GM18909 (cell line): Measurements from ENCODE around the gene PCBD1.

ENCODE experiments used
- ATAC-seq: cut with Tn5 transposase; IDR thresholded peaks from one replicate; pipeline ENCODE4 v1.9.1; 2021; ENCODE audit warnings: mild to moderate bottlenecking; ENCODE audit not compliant: unreplicated experiment, poor library complexity

PCBD1 gene

DNA sequence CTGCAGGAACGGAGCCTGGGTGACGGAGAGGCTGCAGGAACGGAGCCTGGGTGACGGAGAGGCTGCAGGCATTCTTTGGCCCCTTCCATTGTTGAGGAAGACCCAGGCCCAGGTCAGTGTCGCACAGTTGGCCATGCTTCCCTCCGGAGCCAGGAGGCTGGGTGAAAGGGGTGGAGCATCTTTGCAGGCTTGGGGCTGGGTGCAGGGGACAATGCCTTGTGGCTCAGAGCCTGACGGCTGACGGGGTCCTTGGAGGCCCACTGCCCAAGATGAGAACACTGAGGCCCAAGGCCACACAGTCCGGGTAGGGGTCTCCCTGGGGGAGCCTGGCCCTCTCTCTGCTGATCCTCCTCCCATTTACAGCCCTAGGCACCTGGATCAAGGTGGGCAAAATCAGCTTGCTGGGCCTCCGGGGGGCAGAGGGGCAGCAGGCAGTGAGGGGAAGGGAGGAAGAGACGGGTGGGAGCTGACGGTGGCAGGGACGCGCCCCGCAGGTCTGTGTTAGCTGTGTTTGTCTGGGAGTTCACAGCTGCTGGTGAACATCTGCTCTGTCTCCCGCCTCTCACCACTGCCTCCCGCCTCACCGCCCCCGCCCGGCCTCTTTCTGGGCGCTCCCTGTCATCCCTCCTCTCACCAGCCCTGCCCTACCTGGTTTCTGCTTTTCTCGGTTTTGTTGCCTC lies 30.6 kb upstream of the PCBD1 start:
- no peak for ATAC-seq

DNA sequence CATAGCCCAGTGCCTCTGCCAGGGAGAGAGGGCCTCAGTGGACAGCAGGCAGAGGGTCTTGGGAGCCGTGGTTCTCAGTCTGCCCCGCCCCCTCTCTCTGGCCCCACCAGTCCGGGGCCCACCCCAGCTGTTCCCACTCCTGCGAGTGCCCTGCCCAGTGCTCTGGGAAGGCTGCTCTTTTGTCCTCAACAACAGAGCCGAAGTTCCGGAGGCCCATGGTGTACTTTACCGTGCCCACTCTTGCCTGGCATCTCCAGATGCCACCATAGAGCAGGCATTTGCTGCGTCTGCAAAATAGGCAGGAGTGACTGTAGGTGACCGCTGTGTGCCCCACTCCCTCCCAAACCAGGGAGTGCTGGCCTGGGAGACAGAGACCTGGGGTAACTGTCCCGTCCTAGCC lies 29.3 kb upstream of the PCBD1 start:
- ATAC-seq, result no peak

DNA sequence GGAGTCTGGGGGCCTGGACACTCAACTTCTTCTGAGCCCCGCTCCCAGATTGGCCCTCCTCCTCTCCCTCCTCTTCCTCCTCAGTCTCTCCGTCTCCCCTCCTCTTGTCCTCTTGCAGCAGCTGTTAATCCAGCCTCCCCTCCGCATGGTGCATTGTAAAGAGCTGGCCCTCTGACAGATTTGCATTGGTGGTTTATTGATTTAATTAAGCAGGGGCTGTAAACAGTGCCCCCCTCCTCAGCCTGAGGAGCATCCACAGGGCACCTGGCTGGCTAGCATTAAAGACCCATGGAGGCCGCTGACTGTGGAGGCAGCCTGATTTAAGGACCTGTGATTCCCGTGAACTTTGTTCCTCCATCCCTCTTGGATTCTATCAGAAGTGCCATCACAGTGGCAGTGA lies 28.9 kb upstream of the PCBD1 start:
- ATAC-seq, result no peak

DNA sequence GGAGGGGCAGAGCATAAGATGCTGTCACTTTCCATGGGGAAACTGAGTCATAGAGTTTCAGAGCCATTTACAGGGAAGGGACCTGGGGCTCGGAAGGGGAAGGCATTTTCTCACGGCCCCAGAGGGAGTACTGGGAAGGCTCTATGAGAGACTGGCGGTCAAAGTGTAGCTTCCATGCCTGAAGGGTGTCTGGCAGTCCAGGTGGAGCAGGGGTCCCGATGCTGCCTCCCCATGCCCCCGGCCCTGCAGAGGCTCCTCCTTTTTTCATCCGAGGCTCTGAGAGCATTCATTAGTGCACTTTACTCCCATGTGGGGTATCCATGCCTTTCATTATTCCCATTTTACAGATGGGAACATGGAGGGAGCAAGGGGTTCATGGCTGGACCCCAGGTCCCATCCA lies 27.9 kb upstream of the PCBD1 start:
- ATAC-seq, result no peak

DNA sequence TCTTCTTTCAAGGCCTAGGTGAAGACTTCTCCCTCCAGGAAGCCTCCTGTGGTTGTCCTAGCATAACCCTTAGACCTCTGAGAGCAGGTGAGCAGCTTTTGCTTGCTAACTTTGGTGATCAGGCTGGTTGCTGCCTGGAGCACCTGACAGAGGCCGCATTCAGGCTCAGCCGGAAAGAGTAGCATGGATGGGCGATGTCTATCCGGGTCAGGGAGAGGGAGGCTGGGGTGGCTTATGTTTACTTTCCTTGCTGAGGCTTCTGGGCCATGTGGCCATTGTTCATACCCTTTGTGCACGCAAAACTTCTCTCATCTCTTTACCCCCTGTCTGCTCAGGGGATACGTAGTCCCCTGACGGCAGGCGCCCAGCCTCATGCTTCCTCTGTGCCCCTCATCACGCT lies 27.4 kb upstream of the PCBD1 start:
- no peak for ATAC-seq

DNA sequence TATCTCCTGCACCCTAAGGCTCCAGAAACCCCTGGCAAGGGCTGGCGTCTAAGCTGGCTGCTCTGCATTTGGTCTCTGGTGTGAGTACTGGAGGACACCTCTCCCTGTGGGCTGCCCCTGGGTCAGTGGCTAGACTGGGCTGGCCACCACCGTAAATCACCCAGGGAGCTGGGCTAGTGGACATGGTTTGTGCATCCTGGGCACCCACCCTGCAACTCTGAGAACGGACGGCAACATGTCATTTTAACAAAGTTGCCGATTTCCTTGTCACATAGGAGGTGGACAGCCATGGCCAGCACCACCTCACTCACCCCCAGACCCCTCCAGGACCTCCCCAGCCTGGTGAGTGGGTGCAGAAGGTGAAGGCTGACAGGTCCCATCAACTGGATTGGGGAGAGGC lies 26.8 kb upstream of the PCBD1 start:
- no peak for ATAC-seq

DNA sequence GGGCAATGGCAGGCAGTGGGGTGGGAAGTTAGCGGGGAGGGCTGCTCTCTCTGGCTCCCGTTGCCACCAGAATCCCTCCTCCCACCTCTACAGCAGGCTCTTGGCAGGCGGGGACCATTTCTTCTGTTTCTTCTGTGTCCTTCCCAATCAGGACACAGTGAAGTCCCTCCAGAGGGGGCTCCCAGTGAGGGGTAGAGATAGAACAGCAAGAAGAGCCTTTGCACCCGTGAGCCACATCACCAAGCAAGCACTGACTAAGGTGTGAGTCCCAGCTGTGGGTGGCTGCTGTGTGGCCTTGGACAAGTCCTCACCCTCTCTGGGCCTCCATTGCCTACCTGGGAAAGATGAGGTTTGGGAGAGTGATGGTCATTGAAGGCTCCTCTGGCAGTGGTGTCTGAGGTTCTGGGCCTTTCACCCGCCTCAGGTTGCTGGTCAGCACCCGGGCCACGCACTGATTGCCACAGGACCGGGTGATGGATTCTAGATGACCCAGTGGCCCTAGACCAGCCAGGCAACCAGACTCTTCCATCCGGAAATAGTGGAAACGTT lies 26.0 kb upstream of the PCBD1 start:
- ATAC-seq, result no peak

DNA sequence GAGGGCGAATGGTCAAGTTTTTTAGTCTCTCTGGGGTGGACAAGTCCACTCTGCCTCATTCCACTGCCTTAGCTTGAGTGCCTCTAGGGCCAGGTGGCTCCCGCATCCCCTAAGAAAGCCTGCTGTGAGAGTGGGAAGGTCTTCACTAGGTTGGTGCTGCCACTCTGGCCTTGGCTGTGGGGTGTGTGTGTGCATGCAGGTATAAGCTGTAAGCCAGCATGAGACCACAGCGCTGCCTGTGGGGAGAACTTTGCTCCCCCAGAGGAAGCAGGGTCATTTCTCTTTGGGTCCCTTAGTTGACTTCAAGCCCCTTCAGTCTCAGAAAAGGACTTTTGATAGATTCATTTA lies 25.5 kb upstream of the PCBD1 start:
- ATAC-seq, result no peak

DNA sequence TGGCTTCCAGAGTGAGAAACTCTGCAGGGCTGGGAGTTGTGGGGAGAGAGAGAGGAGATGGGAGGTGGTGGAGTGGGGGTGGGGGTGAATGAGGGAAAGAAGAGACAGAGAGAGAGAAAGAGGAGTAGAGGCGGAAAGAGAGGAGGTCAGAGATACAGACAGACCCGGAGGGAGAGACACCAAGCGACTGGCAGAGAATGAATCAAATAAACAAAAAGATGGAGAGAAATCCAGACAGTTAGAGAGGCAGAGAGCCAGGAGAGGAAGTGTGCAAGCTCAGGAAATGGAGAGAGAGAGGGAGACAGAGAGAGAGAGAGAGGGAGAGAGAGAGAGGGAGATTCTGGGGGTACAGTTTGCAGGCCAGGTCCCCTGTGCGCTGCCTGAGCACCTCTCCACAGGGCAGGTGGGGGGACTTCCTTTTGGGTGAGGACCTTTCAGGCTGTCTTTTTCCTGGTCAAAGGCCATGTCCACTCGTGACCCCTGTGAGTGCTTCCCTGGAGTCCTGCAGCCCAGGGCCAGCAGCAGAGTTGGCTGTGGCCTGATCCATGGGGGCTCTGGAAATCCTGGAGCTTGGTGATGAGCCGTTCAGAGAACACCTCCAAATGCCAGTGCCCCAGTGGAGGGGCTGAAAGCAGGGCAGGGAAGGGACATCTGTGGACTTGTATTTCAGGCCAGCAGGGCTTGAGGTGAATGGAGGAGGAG lies 25.0 kb upstream of the PCBD1 start:
- ATAC-seq, result no peak

DNA sequence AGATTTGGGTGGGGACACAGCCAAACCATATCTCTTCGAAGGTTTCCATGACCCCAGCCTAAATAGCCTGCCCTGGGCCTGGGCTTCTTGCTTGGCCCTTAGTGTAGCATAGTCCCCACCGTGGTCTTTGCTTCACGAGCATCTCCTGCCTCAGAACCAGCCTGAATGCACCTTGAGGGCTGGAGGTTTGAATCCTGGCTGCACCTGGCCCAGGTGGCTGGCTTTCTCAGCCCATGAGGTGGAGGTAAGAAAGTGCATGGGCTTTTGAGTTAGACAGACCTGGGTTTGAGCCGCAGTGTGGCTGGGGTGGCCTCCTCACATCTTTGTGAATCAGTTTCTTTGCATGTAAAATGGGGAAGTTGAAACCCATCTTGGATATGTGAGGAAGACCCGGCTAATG lies 24.2 kb upstream of the PCBD1 start:
- ATAC-seq, result no peak

DNA sequence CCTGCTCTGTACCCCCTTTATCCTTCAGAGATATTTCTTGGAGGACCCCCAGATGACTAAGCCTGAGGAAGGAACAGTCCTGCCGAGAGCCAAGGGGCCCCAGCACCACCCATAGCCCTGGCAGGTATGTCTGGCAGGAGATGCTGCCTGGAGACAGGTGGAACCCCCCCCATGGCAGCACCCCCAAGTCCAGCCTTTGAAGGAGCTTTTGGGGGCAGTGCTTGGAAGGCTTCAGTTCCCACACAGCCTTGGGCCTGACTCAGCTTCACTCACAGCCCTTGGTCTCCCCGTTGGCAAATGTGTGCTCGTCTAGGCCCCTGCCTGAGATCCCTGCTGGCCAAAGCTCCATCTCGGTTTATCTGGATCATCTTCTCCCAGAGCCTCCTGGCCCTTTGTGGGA lies 23.0 kb upstream of the PCBD1 start:
- no peak for ATAC-seq

DNA sequence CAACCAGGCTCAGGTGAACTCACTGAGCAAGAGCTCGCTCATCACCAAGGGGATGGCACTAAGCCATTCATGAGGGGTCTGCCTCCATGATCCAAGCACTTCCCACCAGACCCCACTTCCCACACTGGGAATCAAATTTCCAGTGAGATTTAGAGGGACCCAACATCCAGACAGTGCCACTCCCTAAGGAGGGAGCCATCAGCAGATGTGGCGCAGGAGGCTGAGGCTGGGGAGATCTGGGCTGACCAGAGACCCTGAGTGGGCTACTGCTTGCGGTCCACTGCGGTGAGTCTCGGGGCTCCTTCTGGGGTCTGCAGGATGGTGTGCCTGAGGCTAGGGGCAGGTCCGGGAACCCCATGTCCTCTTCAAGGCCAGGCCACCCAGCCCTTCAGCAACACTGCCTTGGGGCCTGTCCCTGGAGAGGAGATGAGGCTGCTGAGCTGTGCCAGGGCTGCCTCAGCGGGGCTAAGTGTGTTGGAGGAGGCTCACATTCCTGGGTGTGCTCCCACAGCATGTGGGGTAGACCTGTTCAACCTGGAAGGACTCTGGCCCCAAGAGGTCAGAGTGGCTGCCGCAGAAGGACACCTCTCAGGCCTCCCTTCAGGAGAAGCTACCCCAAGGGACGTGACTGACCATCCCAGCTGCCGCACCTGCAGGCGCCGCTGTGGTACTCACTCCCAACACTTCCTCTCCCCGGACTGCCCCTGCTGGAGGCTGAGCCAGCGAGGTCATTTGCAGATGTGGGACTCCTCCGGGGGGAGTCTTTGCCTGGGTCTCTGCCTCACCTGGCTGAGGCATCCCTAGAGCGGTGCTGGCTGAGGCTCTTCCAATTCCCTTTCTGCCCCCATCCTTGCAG lies 22.3 kb upstream of the PCBD1 start:
- ATAC-seq, result no peak

DNA sequence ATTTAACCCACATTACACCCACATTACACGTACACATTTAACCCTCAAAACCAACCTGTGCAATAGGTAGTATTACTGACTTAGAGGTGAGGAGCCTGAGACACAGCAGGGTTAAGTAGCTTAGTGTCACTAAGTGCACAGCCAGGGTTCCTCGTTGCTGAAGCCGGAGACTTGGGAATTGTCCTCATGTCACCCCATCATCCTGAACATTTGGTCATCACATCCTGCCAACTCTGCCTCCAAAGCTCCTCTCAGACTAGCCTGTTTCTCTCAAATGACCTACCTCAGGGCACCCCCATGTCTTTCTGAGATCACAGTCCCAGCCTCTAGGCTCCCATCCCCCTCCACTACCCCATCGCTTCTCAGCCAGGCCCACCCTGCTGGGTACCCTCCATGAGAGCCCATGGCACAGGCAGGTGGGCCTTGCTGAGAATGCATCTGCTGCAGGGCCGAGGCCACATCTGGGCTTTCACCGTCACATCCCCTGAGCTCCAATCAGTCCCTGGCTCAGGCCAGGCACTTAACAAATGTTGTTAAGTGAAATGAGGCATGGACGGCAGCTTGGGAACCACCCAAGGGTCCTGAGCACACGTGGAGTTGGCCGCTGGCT lies 21.1 kb upstream of the PCBD1 start:
- ATAC-seq, result no peak

DNA sequence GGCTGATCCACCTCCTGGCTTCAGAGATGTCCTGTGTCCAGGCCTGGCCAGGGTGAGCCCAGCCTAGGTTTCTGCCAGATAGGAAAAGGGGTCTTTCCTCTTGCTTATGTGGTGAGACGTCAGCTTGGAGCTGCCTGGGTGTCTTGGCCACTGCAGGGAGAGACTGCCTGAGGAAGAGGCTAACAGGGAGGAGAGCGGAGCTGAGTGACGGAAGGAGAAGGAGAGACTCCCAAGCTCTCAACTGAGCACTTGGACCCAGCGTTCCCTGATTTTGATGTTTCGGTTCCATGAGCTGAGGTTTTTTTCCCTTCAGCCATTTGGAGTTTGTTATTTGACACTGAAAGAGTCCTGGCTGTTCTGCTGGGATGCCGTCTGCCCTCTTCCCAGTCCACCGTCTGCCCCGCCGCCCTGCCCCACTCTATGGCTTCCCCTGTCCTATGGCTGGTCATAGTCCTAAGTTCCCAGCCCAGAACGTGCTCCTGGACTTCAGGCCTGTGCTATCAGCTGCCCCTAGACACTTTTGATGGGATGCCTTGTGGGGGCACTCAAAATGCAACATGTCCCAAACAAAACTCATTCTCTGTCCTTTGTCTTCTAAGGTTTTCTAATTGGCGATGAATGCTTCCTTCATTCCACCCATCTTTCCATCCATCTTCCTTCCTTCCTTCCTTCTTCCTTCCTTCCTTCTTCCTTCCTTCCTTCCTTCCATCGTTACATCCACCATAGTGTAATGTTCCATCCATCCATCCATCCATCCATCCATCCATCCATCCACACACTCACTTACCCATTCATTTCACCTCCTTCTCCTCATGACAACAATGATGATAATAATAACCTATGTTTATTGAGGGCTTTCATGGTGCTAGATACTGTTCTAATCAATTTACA lies 20.3 kb upstream of the PCBD1 start:
- ATAC-seq, result no peak

DNA sequence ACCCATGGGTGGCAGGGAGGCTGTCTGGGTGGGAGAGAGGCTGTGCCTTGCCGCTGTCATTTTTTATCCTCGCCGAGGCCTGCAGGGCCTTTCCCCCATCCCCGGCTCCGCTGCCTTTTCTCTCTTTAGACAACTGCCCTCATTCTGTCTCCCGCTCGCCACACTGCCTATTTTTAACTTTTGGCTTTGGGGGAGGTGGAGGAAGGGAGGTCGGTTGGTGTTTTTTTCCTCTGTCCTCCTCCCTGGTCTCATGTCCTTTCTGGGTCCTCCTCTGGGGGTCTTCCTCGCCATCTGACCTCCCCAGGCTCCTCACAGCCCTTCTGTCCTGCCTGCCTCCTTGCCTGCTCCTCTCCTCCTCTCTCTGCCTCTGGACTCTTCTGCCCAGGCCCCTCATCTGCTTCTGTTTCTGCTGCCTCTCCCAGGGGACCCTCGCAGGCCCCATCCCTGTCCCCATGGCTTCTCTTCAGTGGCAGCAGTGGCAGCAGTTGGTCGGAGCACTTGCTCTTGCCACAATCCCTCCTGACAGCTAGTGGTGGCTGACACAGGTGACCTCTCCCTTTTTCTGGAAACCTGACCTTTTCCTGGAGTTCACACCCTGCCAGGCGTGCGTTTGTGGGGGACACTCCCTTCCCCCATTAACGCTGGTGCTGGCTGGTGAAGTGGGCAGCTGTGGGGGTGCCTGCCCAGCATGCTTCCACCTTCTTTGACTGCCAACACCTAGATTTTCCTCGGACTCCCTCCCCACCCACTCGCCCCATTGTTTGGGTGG lies 19.5 kb upstream of the PCBD1 start:
- no peak for ATAC-seq

DNA sequence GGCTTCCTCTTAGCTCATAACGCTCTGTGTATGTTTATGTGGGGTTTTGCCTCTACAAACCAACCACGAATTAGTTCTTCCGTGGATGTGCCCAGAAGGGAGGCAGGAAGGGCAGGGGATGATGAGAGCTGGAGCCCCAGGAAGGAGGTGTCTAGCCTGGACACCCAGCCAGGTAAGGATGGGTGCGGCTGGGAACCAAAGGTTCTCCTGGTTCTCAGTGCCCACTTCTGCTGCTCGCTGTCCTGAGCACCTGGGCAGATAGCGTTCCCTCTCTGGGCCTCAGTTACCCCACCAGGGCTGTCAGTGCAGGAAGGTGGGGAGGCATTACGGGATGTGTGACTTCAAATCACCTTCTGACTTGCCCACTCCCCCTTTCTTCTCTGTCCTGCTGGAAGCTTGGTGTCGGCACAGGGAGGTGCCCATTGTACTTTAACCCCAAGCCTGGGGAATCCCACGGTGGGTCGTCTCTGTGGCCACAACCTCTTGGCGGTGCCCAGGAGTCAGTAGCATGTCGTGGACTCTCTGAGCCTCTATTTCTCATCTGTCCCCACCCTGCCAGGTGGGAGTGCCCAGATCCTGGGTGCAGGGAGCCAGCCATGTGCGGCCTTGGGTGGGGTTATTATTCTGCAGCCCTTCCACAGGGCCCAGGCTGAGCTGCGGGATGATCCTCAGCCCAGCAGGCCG lies 18.7 kb upstream of the PCBD1 start:
- no peak for ATAC-seq

DNA sequence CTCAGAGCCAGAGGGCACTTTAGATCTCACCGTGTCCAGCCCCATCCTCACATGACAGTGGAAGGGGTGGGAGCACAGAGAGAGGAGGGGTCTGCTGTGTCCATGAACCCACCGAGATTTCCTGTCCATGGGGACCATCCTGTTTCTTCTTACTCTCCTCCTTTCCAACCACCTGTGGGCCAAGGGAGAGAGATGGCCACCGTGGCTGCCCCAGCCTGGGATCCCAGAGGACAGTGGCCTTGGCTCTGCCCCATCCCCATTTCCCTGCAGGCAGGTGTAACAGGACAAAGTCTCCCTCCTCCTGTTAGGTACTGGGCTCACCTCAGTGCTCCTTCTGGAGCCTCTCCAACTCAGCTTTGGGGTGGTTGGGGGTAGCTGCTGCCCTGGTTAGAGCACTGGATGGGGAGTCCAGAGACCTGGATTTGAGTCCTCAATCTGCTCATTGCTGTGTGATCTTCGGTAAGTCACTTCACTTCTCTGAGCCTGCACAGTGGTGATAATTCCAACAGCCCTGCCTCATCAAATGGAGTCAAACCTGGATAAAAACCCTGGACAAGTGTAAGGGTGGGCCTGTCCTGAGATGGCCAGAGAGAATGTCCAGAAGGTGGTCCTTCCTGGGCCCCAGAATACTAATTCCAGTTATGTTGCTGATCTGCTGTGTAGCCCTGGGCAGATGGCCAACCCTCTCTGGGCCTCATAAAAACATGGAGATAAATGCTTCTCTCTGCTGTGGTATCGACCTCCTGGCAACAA lies 17.8 kb upstream of the PCBD1 start:
- no peak for ATAC-seq
